HG03064 (cell line): ENCODE data around the gene CREB3L2.
"Not testable (repeated sequence)": the region's sequence is repeated elsewhere in the genome, so short reads cannot be mapped to it uniquely, and the experiment has no call there.

Experiments
- ATAC-seq: cut with Tn5 transposase; IDR thresholded peaks from one replicate; pipeline ENCODE4 v1.9.1; 2021; ENCODE audit warnings: low read depth; ENCODE audit not compliant: unreplicated experiment

CREB3L2 gene

DNA sequence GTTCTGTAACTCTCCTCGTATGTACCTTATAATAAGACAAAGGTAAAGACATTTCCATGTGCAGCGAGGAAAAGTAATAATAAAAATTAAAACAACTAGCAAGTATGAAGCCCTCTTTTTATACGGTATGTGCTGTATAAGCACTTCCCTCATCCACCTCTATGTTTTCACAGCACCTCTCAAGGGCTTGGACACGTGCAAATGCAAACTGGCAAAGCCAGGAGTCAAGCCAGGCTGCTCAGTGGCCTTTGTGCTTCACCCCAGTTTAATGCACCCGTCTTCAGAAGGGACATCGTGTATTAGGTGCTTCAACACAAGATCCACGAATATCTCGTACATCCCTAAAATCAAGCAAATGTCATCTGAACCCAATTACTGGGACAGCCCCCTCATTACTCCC is 153.8 kb downstream of the CREB3L2 start:
- no peak for ATAC-seq

DNA sequence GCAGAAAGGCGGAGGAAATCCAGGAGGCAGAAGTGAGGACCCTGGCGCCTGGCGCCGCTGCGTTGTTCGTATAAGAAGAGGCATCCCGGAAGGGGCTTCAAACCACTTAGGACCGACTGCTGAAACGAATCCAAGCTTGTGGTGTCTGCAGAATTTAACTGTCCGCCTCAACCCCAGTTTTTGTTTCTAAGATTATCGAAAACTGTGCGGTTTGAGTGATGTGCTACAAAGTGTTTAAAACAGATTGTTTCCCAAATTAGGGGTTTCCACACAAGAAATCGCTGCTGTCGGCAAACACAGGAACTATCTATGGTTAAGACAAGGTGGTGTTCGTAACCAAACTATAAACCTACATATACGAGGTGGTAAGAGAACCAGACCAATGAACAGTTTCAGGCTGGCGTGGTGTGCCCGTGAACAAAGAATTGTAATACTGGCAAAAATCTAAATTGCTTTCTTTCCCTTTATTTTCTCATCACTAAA is 154.3 kb downstream of the CREB3L2 start:
- ATAC-seq = no peak

DNA sequence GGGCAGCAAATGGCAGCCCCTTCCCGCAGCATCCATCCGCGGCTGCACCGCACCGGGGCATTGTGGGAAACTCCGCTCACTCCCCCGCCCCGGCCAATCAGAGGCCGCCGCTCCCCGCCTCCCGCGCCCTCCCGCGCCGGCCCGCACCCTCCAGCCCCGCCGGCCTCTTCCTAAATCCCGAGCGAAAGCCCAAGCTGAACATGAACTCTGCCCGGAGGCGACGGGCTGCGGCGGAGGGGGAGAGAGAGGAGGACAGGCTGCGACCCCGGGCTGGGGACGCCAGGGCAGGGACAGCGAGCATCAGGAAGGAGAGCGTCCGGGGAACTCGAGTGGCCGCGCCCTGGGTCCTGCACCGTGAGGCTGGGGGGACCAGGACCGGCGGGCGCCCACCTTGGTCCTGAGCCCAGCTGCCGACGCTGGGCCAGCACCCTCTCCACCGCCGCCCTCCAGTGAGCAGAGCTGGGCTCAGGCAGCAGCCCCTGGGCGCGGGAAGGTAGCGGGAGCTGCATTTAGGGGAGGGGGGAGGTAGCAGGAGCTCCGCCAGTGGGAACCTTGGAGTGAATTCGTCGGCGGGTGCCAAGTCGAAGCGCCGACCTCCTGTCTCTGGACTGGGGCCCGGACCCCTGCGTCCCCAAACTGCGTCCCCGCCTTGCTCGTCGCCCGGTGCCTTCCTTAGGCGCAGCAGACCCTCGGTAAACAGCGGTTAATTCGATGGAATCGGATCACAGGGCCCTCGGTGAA is 154.9 kb downstream of the CREB3L2 start, which contains the start of gene DGKI:
DGKI (minus strand) TSS at position 148 of the 741 bp plus-strand sequence.
- ATAC-seq = peak; percentile 45

DNA sequence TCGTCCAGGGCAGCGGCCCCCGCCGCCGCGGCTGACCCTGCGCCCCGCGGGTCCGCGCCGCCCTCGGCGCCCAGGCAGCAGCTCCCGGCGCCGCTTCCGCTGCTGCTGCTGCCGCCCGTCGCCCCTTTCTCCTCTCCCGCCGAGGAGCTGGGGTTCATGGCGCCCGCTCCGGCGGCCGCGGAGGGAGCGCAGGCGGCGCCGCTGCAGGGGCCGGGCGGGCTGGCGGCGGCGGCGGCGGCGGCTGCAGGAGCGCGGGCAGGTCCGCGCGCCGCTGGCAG is 155.4 kb downstream of the CREB3L2 start:
- ATAC-seq = no peak

DNA sequence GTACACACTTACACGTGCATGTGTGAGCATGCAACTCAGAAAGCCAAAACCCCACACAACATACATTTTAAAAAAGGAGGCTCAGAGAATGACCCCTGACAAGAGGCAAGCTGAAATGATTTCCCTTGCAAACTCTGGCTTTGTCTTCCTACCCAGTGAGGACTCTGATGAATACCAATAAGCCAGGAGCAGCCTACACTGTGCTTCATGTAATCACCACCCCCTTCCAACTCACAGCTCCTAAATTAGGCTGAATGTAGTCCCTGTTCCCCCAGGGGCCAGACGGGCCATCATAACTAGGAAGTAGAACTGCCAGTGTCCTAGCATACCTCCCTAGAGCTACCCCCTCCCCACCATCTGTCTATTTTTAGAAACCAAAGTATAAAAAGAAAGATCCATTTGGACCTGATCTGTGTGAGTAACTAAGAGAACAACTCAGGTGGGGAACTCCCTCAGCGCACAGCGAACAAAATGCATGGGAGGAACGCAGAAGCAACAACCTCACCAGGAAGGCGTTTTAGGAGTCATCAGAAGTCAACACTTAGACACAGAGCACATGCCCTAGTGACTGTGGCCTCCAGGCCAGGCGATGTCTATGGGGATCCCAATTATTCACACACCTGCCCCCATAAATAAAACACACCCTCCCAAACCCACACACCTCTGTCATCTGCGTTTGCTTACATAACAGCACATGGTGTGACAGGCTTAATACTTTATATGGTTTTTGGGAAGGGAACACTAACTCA is 157.0 kb downstream of the CREB3L2 start:
- ATAC-seq = no peak

DNA sequence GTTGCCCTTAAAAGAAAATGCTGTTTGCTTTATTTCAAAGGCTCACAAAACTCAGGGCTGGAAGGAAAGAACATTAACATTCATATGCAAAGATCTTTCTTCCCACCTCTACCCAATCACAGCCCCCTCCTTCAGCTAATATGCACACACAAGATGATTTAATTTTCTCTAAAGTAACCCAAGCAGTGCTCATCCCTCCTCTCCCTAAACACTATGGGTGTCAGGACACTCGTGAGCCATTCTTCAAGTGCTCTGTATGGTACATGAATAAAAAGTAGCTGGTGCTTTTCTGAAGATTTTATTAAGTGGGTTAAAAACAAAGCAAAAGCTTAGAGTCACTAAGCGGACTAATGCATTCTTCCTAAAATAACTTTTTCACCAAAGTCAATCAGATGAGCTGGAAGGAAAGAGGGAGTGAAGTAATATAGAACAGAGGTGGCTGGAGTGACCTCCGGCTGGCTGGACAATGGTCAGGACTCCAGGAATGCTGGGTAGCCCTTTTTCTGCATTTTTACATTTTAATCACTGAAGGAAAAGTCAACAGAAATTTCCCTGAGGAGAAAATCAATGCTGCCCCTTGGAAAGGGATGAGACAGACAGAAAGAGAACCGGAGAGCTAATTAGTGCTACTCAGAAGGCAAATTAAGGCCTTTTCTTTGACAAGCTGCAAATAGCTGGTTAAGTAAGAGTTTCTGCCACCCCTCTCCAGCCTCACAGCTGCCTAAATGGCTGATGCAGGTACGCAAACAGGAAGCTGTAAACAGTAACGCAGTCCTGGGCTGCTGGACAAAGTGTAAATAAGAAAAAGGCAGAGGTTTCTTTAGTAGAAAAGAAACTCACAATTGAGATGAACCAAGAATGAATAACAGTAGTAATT is 161.7 kb downstream of the CREB3L2 start:
- no peak for ATAC-seq

DNA sequence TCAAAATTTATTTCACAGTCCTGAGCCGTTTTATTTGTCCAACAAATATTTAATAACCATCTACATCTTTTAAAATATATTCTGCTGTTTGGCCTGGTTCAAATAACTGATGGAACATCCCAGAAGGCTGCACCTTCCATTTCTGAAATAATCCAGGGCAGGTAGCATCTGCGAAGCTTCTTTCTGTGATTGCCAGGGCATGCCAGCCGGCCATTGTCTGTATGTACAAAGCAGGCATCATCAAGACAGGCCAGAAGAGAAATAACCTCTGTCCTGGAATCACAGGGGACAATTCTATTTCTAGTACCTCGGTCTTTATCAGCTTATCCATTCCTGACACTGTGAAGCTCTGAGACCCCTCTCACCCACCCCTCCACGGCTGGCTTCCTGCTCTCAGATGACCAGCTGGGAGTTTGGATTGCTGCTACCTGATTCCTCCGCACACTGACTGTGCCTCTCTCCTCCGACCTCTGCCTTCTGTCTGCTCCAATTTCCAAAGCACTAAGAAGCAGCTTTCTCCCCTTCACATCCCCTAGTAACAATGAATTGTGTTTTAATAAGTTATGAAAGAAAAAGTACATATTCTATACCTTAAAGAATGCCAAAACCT is 163.1 kb downstream of the CREB3L2 start:
- ATAC-seq = no peak

DNA sequence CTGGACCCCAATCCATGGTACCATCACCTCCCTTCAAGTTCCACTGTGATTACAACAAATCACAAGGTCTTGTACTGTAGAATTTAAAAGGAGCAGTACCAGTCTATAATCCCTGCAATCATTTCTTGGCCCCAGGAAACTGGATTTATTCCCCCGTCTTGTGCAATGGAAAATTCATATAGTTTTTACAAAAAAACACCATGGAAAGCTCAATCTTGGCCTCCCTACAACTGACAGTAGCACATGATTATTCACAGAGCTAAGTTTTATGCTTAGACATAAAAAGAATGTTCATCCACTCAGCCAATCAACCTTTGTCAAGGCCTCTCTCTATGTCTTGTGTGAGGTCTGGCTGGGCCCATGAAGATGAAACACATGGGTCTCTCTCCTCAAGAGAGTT is 165.3 kb downstream of the CREB3L2 start:
- no peak for ATAC-seq

DNA sequence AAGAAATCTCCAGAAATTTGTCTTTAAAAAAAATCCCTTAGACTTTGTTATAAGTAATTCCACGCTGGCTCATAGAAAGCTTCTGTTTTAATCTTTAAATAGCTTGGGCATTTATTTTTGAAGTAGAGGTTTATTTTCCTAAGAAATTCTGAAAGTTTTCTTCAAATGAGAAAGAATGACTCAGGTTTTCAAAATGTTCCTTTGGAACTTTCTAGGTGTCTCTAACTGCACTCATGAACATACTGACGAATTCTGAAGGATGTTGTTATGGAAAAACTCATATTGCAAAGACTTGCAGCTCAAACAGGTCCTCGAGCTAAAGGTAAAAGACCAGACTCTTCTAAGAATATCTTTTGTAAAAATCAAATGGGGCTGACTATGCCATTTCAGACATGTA is 165.8 kb downstream of the CREB3L2 start:
- ATAC-seq = no peak

DNA sequence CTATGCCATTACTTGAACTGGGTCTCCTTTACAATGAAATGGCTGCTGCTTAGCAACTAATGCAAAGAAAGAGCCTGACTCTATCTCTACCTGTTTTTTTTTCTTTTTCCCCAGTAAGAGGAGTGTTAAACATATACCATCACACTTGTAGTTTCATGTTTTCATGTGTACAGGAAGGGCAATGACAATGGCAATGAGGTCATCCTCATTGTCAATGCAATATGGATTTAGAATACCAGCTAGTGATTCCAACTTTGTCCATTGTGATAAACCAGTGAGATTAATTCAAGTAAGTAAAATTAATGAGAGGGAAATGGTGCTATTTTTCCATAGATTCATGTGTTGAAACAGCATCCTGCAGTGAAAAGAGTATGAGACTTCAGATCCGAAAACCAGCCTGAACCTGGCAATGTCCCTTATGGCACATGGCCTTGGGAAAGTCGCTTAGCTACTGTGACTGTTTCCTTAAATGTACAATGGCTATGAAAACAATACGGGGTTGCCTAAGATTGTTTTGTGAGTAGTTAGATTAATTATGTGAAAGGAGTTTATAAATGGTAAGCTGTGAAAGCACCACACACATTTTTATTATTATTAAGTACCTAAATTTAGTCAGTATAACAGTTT is 166.3 kb downstream of the CREB3L2 start:
- no peak for ATAC-seq

DNA sequence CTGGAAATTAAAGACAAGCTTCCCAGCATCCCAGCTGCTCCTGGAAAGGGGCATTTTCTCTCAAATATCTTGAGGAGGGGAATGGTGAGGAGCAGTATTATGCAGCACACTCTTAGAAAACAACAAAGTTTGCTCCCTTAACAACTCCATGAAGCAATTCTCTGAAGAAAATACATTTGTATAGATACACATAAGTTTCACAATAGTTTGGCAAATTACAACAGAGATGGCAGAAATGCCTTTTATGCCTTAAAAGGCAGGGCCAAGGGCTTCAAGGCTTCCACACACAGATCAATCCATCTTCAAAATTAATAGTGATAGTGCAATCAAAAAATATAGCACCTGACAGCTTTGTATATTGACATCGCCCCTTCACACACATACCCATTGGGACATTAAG is 167.3 kb downstream of the CREB3L2 start:
- no peak for ATAC-seq

DNA sequence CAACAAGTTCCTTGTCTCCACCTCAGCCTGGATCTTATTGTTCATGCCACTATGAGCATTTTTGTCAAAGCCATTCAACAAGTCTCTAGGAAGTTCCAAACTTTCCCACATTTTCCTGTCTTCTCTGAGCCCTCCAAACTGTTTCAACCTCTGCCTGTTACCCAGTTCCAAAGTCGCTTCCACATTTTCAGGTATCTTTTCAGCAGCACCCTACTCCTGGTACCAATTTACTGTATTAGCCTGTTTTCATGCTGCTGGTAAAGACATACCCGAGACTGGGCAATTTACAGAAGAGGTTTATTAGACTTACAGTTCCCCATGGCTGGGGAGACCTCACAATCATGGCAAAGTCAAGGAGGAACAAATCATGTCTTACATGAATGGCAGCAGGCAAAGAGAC is 168.9 kb downstream of the CREB3L2 start:
- ATAC-seq = not testable (repeated sequence)

DNA sequence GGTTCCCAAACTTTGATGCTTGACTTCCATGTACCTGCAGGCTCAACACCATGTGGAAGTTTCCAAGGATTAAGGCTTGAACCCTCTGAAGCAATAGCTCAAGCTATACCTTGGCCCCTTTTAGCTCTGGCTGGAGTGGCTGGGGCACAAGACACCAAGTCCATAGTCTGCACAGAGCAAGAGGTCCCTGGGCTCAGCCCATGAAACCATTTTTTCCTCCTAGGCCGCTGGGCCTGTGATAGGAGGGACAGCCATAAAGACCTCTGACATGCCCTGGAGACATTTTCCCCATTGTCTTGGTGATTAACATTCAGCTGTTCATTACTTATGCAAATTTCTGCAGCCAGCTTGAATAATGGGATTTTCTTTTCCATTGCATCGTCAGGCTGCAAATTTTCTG is 169.5 kb downstream of the CREB3L2 start:
- no peak for ATAC-seq

DNA sequence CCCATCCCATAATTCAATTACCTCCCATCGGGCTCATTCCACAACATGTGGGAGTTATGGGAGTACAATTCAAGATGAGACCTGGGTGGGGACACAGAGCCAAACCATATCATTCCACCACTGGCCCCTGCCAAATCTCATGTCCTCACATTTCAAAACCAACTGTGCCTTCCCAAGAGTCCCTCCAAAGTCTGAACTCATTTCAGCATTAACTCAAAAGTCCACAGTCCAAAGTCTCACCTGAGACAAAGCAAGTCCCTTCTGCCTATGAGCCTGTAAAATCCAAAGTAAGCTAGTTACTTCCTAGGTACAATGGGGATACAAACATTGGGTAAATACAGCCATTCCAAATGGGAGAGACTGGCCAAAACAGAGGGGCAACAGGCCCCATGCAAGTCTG is 170.3 kb downstream of the CREB3L2 start:
- ATAC-seq = not testable (repeated sequence)

DNA sequence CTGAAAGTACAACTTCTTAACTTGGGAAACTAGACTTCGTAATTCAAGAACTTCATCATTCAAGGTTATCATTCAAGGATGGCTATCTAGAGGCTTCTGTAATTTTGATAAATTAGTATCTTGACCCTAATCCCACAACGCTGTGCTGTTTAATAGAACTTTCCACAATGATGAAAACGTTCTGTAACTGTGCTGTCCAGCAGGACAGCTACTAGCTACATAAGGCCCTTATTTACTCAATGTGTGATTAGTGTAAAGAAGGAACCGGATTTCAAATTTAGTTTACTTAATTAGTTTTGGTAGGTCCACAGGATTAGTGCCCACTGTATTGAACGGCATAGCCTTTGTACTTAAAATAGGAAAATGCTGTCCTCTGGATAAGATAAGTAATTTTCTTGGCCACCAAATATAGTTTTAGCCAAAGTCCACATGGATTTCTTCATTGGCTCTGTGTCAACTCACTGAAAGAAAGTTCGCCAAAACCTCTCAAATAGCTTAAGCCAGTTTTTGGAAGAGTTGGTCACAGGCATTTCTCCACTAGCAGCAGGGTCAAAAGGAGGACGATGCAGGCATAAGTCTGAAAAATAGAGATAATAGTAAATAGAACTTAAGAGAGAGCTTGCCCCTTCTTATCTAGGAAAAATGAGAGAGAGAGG is 172.4 kb downstream of the CREB3L2 start:
- no peak for ATAC-seq

DNA sequence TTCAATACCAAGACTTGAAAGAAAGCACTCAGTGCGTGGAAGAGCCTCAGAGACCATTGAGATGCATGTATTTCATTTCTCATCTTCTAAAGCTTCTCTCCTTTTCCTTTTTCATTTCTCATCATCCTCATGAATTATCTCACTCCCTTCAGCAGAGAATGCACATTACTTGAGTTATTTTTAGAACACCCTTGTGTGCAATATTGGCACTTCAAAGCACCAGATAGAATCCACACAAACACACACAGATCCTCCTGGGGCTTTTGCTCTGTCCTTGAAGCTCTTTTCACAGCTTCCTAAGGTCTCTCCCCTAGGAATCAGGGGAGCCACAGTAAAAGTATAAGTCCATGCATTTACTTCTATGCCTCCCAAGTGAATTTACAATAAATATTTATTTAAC is 173.4 kb downstream of the CREB3L2 start:
- no peak for ATAC-seq

DNA sequence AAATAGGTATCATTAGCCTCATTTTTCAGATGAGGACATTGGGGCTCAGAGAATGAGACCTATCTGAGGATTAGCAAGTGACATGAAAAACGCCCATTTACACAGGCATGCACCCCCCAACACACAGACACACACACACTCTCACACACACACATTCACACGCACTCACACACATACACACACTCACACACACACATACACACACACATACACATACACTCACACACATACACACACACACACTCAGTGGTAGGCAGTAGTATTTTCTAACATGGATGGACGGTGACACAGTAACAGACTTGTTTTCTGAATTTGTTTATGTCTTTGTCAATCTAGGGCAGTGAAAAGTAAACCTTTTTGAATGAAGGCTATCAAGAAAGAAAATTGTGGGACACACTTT is 176.4 kb downstream of the CREB3L2 start:
- ATAC-seq = no peak
